Astrocyte of the spinal cord (primary cell): ENCODE data around the gene NUP54.
A peak's percentile ranks its signal among the peaks of the same experiment; 100 is the strongest.

Experiments used
- DNase-seq: peaks from one replicate; pipeline ENCODE4 v3.0.0; 2011; ENCODE audit warnings: low read depth, low spot score
- H3K4me3 ChIP-seq: 2 replicates; pipeline ENCODE4 v1.5.1; 2011; ENCODE audit warnings: low read depth, mild to moderate bottlenecking, low read length, moderate library complexity
- in situ Hi-C: cut with HindIII; loops from 2 replicates; pipeline ENCODE4 v1.10.0; 2017; ENCODE audit warnings: low sequenced_read_pairs
- TF ChIP-seq, protein P1 (sequence below): IDR thresholded peaks from 2 replicates; pipeline ENCODE4 v1.5.1; 2012; ENCODE audit warnings: low read depth, mild to moderate bottlenecking, low read length, inconsistent platforms

Gene NUP54

DNA sequence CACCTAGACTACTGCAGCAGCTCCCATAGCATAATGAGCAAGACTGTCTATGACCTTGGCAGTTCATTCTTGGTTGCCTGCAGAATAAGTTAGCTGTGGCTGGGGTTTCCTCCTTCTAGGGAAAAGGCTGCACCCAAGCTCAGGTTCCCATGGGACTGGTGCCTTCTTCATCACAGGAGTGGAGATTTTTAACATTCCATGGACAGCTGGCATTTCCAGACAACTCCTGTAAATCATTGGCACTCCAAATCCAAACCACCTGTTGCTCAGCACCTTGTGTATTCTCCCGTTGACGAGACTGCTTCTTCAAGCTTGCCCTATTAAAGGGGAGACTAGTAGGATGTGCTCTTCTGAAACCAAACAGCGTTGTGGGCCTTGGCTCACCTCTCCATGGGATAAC, 7.8 kb upstream of the NUP54 start:
- TF ChIP-seq, protein P1, sequence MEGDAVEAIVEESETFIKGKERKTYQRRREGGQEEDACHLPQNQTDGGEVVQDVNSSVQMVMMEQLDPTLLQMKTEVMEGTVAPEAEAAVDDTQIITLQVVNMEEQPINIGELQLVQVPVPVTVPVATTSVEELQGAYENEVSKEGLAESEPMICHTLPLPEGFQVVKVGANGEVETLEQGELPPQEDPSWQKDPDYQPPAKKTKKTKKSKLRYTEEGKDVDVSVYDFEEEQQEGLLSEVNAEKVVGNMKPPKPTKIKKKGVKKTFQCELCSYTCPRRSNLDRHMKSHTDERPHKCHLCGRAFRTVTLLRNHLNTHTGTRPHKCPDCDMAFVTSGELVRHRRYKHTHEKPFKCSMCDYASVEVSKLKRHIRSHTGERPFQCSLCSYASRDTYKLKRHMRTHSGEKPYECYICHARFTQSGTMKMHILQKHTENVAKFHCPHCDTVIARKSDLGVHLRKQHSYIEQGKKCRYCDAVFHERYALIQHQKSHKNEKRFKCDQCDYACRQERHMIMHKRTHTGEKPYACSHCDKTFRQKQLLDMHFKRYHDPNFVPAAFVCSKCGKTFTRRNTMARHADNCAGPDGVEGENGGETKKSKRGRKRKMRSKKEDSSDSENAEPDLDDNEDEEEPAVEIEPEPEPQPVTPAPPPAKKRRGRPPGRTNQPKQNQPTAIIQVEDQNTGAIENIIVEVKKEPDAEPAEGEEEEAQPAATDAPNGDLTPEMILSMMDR: no peak
- no peak for DNase-seq
- in situ Hi-C loops: no loop called here
- H3K4me3 ChIP-seq: no peak overlapping the region

DNA sequence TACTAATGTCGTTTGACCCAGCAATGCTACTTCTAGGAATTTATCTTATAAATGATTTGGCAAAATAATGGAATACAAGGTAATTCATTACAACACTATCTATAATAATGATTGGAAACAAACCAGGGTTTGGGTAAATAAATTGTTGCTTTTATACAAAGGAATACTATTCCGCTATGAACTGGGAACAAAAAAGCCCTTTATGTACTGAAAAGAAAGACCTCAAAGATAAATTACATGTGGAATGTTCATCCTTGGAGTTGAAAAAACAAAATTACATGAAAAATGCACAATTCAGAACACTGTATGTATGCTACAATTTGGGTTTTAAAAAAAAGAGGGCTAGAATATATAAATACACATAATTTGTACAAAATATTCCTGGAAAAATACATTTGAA, 5.2 kb upstream of the NUP54 start:
- in situ Hi-C loops: no loop called here
- no peak overlapping the region for H3K4me3 ChIP-seq
- no peak for DNase-seq
- TF ChIP-seq, protein P1: no peak

DNA sequence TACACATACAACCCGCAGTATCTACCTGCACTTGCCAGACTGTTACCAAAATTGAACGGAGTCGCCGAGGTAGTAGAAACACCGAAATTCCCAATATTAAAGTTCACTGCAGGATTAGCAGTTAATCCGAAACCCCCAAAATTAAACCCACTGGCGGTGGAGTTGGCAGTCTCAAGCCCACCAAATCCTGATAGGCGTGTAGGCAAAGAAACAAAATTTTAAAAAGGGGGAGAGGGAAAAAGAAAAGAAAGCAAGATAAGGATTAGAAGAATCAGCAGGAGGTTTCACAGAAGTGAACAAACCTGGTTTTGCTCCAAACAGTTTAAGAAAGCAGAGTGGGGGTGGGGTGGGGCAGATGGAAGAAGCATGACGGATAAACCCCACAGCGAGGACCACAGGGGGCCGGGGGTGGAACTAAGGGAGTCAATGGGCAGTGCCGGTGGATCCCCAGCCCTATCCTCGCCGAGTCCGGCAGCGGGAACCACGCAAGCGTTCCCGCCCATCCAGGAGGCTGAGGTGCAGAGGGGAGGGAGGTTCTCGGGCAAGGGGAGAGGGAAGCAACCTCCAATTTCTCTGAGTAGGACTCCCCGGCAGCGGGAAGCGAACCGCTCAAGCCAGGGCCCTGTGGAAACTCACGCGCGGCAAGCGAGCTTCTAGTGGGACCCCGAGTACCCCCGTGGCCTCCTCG, 599 bp downstream of the NUP54 start:
- H3K4me3 ChIP-seq: peak overlapping the region; percentile 87
- DNase-seq: peak; percentile 93
- TF ChIP-seq, protein P1: no peak
- in situ Hi-C loops: no loop called here

DNA sequence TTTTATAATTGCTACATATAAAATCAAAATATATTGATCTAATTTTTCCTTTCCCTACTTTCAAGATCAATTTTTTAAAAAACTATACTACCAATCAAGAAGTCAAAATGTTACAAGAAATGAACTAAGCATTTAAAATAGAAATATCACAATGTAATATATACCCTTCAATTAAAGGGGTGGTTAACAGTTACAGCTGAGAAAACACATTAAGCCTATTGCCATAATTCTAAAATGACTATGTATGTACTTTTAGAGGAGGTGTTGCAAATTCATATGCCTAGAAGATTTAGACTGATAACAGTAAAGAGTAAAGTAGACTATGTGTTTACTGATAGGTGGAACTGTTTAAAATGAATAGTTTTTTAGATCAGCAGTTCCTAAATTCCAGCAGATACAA, 3.7 kb downstream of the NUP54 start:
- no peak overlapping the region for H3K4me3 ChIP-seq
- in situ Hi-C loops: no loop called here
- TF ChIP-seq, protein P1: no peak
- no peak for DNase-seq

DNA sequence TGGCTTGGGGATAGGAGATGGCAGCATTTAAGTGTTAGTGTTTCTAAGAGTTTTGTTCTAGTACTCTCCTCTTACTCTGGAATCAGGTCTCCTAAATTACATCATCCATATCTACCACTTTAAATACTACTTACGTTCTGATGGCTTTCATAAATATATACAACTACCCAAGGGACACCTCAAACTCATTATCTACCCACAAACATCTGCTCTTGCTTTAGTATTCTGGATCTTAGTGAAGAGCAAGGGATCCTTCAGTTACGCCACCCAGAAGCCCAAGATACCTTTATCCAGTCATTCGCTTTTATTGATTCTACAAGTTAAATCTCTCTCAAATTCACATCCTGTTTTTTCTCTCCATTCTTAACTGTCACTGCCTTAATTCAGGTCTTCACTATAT, 7.0 kb downstream of the NUP54 start:
- H3K4me3 ChIP-seq: no peak overlapping the region
- in situ Hi-C loops: no loop called here
- TF ChIP-seq, protein P1: no peak
- DNase-seq: no peak

DNA sequence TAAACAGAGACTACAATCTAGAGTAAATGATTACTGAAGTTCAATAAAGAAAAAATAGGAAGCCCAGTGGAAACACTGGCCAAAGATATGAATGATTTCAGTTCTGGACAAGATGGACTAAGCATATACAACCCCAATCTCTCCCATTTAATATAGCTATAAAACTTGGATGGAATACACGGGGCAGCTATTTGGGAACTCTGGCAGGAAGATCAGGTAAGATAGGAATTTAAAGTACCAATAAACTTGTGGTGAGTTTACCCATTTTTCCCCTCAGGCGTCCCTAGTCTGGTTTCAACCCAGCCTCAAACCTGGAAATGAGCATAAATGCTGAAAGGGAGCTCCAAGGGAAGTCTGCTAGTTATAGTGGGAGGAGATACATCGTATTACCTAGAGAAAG, 20.4 kb downstream of the NUP54 start:
- in situ Hi-C loops: no loop called here
- no peak for DNase-seq

More for the DNA sequence above, 20.4 kb downstream of the NUP54 start:
- no peak overlapping the region for H3K4me3 ChIP-seq
- TF ChIP-seq, protein P1: no peak
